Measurements from ENCODE around the gene TNS3. TPM values are rescaled to one million over a fixed set of nuclear protein-coding genes. Genes with fewer than 3 reads are reported as not detected.

TNS3 gene
- total and polyA plus RNA-seq, 2 donors (not counting 1 experiment from before 2014, with no cell fraction given) = 11.4 to 77.5 TPM

DNA sequence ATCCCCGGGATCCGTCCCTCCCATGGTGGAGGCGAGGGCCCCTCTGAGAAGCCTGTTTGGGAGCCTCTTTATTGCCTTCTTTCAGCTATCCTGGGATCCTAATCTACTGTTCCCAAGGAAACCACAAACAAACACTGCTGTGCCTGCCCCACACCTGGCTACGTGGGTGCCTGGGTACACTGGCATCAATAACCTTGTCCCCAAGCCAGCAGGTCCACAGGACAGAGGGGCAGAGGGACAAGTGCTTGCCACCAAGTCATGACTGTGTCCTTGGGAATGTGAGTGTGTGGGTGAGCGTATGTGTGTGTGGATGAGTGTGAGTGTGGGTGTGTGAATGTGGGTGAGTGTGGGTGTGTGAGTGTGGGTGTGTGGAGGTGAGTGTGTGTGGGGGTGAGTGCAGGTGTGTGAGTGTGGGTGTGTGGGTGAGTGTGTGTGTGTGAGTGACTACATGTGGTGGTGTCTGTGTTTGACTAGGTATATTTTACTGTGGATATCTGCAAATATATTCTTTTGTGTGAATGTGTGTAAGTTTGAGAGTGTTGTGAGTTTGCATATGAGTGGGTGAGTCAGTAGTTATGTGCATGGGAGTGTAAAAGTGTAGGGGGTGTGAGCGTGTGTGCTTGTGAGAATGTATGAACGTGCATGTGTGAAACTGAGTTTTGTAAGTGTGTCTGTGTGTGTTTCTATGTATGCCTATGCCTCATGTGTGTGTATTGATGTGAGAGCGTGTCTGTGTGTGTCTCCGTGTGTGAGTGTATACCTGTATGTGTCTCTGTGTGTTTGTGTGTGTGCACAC, 96.1 kb downstream of the TNS3 start:
- no peaks in the 10 kb centered on the region for H3K9me3 Mint-ChIP-seq (ENCODE audit: insufficient read depth)
- no peak overlapping the region for H3K4me2 ChIP-seq (replicated peaks; ENCODE audit: low read depth, low read length, poor library complexity, severe bottlenecking)
- TF ChIP-seq CTCF (IDR thresholded peaks at IDR 0.05) = no peak
- TF ChIP-seq EZH2 (IDR thresholded peaks at IDR 0.05; ENCODE audit: borderline replicate concordance, insufficient read depth, low read depth, low read length, poor library complexity, severe bottlenecking) = no peak
- POLR2A ChIA-PET = interaction anchor here (0.7 kb wide), 1 partner anchor 8 kb away, joined by 3 read pairs; no protein-coding TSS in a partner anchor
- peaks cover 44% of the 10 kb centered on the region for H3K4me1 Mint-ChIP-seq
- no peak overlapping the region for H2AFZ ChIP-seq (ENCODE audit: insufficient read depth, low read depth, low read length, poor library complexity, severe bottlenecking)
- no peak for ATAC-seq (ENCODE audit: low read depth)
- DNase-seq = no peak
- no peaks in the 10 kb centered on the region for H3K27me3 Mint-ChIP-seq
- H3K79me2 ChIP-seq (ENCODE audit: control insufficient read depth, insufficient read depth, low read length) = peaks cover 38% of the 10 kb centered on the region
- no peak overlapping the region for H3K4me3 Mint-ChIP-seq
- H3K36me3 ChIP-seq (replicated peaks in 1 of 2; ENCODE audit: control extremely low read depth in 1 of 2, control insufficient read depth in 1 of 2, extremely low read depth in 1 of 2, insufficient read depth in 2 of 2, low read length in 1 of 2) = peaks cover 0 to 4% of the 10 kb centered on the region in 2 experiments
- intact Hi-C loops (cut with micrococcal nuclease) = loop anchor here (10.0 kb wide), 1 partner anchor 449 kb away; no protein-coding TSS in a partner anchor
- peaks cover 5% of the 10 kb centered on the region for H4K20me1 ChIP-seq (ENCODE audit: control insufficient read depth, insufficient read depth, low read length, poor library complexity, severe bottlenecking)
- no peaks in the 10 kb centered on the region for H3K9me3 ChIP-seq (ENCODE audit: control extremely low read depth in 1 of 3, control insufficient read depth in 2 of 3, insufficient read depth in 1 of 3, low read length in 2 of 3)
- no peak overlapping the region for H3K27ac ChIP-seq (ENCODE audit: low read length in 2 of 2)
- no peak overlapping the region for H3K9ac ChIP-seq (ENCODE audit: low read length)
- H3K4me1 ChIP-seq (ENCODE audit: control insufficient read depth in 2 of 2, insufficient read depth in 2 of 2, low read length in 2 of 2) = peaks cover 20 to 23% of the 10 kb centered on the region in 2 donors
- CTCF ChIA-PET = interaction anchor here (0.9 to 2.7 kb wide), 6 partner anchors 8 to 333 kb away, joined by 3 to 14 read pairs (median 4); no protein-coding TSS in a partner anchor
- H3K27ac Mint-ChIP-seq = no peak overlapping the region
- 82% methylated on average over 6 of the region's 9 CpGs for WGBS (ENCODE audit: insufficient coverage)
- no peak overlapping the region for H3K4me3 ChIP-seq (ENCODE audit: control extremely low read depth in 1 of 5, extremely low read depth in 1 of 5, insufficient read depth in 1 of 5, low read depth in 2 of 5, low read length in 4 of 5)
- H3K27me3 ChIP-seq (replicated peaks in 1 of 4; ENCODE audit: control extremely low read depth in 1 of 4, control insufficient read depth in 3 of 4, insufficient read depth in 4 of 4, low read length in 3 of 4) = no peaks in the 10 kb centered on the region

All from B cell (primary cell).